PC-9 (cell line): ENCODE data around the gene KIAA1671. TPM values are rescaled to one million over a fixed set of nuclear protein-coding genes. Genes with fewer than 3 reads are reported as not detected.

Experiments used
- BruUV-seq: library from RNA; stranded (reverse); fragments of 400-500 nt; replicated peaks from 2 replicates; lab custom pipeline; 2021; lab: Mats Ljungman, UMichigan
- CTCF ChIA-PET: fragments of 300-600 bp; sonication (Branson Sonifier 250); formaldehyde crosslinking; loops from one replicate; lab custom pipeline; 2022; ENCODE audit warnings: antibody characterized with exemption; lab: Charles Lee
- POLR2A ChIA-PET: fragments of 300-600 bp; sonication (Branson Sonifier 250); formaldehyde crosslinking; loops from one replicate; lab custom pipeline; 2022; ENCODE audit warnings: antibody characterized with exemption; ENCODE audit not compliant: unreplicated experiment; lab: Charles Lee
- DNase-seq, 2 experiments: peaks; one replicate each; pipeline versions ENCODE4 v3.0.0 to v3.0.0-alpha.2; 2015 to 2022; ENCODE audit warnings: mixed read lengths in 1 of 2
- H2AFZ ChIP-seq: fragments of 200-600 bp; sonication (generic); 2 replicates; pipeline ENCODE4 v1.8.1; 2017; ENCODE audit warnings: antibody characterized with exemption
- H3F3A ChIP-seq: fragments of 200-600 bp; sonication (generic); 2 replicates; pipeline ENCODE4 v1.8.1; 2017; ENCODE audit warnings: antibody characterized with exemption, mild to moderate bottlenecking, low read depth; ENCODE audit not compliant: insufficient read depth
- H3K27ac ChIP-seq: fragments of 200-600 bp; sonication (generic); 2 replicates; pipeline ENCODE4 v1.6.1; 2016; ENCODE audit warnings: mixed run types
- H3K27me3 ChIP-seq: fragments of 200-600 bp; sonication (generic); 2 replicates; pipeline ENCODE4 v1.6.1; 2016; ENCODE audit warnings: low read depth, mixed run types; ENCODE audit not compliant: insufficient read depth
- H3K36me3 ChIP-seq: fragments of 200-600 bp; sonication (generic); 2 replicates; pipeline ENCODE4 v1.6.1; 2016; ENCODE audit warnings: low read depth, mixed run types
- H3K4me1 ChIP-seq: fragments of 200-600 bp; sonication (generic); replicated peaks from 2 replicates; pipeline ENCODE4 v1.6.1; 2016; ENCODE audit warnings: mixed run types; ENCODE audit not compliant: insufficient read depth
- H3K4me2 ChIP-seq: fragments of 200-600 bp; sonication (generic); 2 replicates; pipeline ENCODE4 v1.6.1; 2017; ENCODE audit warnings: mixed run types
- H3K4me3 ChIP-seq: fragments of 200-600 bp; sonication (generic); 2 replicates; pipeline ENCODE4 v1.6.1; 2016; ENCODE audit warnings: mixed run types
- H3K79me2 ChIP-seq: fragments of 200-600 bp; sonication (generic); 2 replicates; pipeline ENCODE4 v1.6.1; 2017; ENCODE audit warnings: low read depth, mixed run types
- H3K9me2 ChIP-seq: fragments of 200-600 bp; sonication (generic); 2 replicates; pipeline ENCODE4 v1.8.1; 2017; ENCODE audit warnings: mild to moderate bottlenecking; ENCODE audit not compliant: insufficient read depth
- H3K9me3 ChIP-seq: fragments of 200-600 bp; sonication (generic); 2 replicates; pipeline ENCODE4 v1.8.1; 2016; ENCODE audit warnings: low read depth; ENCODE audit not compliant: insufficient read depth
- H4K20me1 ChIP-seq: fragments of 200-600 bp; sonication (generic); 2 replicates; pipeline ENCODE4 v1.8.1; 2017; ENCODE audit not compliant: insufficient read depth
- CTCF ChIP-seq: fragments of 200-600 bp; sonication (generic); conservative IDR thresholded peaks from 2 replicates; pipeline ENCODE4 v1.6.1; 2017; ENCODE audit warnings: mixed run types, antibody characterized with exemption, mild to moderate bottlenecking, moderate library complexity
- EZH2 ChIP-seq: fragments of 200-600 bp; sonication (generic); IDR thresholded peaks from 2 replicates; pipeline ENCODE4 v1.8.0; 2017; ENCODE audit warnings: antibody characterized with exemption, low read depth
- intact Hi-C: fragments of 100-400 bp; cut with micrococcal nuclease; formaldehyde crosslinking; loops from one replicate; pipeline ENCODE4 v1.10.0; 2022; ENCODE audit not compliant: unreplicated experiment
- total RNA-seq: library from RNA; stranded (reverse); gene quantifications from 2 replicates; pipeline ENCODE4 v1.2.3, GENCODE V29; 2021

Gene KIAA1671
- total RNA-seq, 1 experiment from 2014 or later: 44.3 TPM

- intact Hi-C loops: no loop called here
- peaks cover 29% of the 10 kb centered on the region for H4K20me1 ChIP-seq
- H3K4me2 ChIP-seq: no peak overlapping the region
- no peaks in the 10 kb centered on the region for H3K4me1 ChIP-seq
- H3F3A ChIP-seq: 0 out of 2 replicates have a peak, but pooled peaks cover 3% of the 10 kb centered on the region
- no peaks in the 10 kb centered on the region for H3K79me2 ChIP-seq
- TF ChIP-seq EZH2: no peak
- no peak for TF ChIP-seq CTCF
- POLR2A ChIA-PET: no interaction called here
- no peak overlapping the region for H2AFZ ChIP-seq
- no peaks in the 10 kb centered on the region for H3K9me2 ChIP-seq
- no peaks in the 10 kb centered on the region for H3K27me3 ChIP-seq
- H3K27ac ChIP-seq: no peak overlapping the region
- CTCF ChIA-PET: no interaction called here
- no TSS peak for BruUV-seq
- DNase-seq: no peak
- H3K36me3 ChIP-seq: no peaks in the 10 kb centered on the region
- H3K9me3 ChIP-seq: no peaks in the 10 kb centered on the region
- no peak overlapping the region for H3K4me3 ChIP-seq
Observed at GRCh38 chr22:25083056-25083806, 130.7 kb downstream of the KIAA1671 start.

GRCh38 chr22:25083807-25084200 is 131.3 kb downstream of the KIAA1671 start:
- Histone ChIP-seq H3K4me2 (no peak overlapping the region), H3K9me2 (no peaks in the 10 kb centered on the region), H3K9me3 (no peaks in the 10 kb centered on the region), H3K27ac (no peak overlapping the region), H4K20me1 (peaks cover 29% of the 10 kb centered on the region), H3K4me1 (no peaks in the 10 kb centered on the region), H3K27me3 (no peaks in the 10 kb centered on the region), H3K4me3 (no peak overlapping the region), H2AFZ (no peak overlapping the region), H3K79me2 (no peaks in the 10 kb centered on the region), H3F3A (0 out of 2 replicates have a peak, but pooled peaks cover 3% of the 10 kb centered on the region), H3K36me3 (no peaks in the 10 kb centered on the region)
- intact Hi-C loops: no loop called here
- DNase-seq: no peak
- TF ChIP-seq CTCF (no peak), EZH2 (no peak)
- POLR2A ChIA-PET: no interaction called here
- BruUV-seq: no TSS peak
- CTCF ChIA-PET: no interaction called here

GRCh38 chr22:25084405-25085107 is 132.0 kb downstream of the KIAA1671 start:
- intact Hi-C loops: no loop called here
- ChIA-PET CTCF (no interaction called here), POLR2A (no interaction called here)
- DNase-seq: no peak
- Histone ChIP-seq H3K27me3 (no peaks in the 10 kb centered on the region), H3K4me2 (no peak overlapping the region), H3K36me3 (no peaks in the 10 kb centered on the region), H3K4me1 (no peaks in the 10 kb centered on the region), H3K9me3 (no peaks in the 10 kb centered on the region), H3K9me2 (no peaks in the 10 kb centered on the region), H3K79me2 (no peaks in the 10 kb centered on the region), H2AFZ (no peak overlapping the region), H4K20me1 (peaks cover 26% of the 10 kb centered on the region), H3F3A (0 out of 2 replicates have a peak, but pooled peaks cover 3% of the 10 kb centered on the region), H3K27ac (no peak overlapping the region), H3K4me3 (no peak overlapping the region)
- no TSS peak for BruUV-seq
- TF ChIP-seq CTCF (no peak), EZH2 (no peak)
